ENCODE results near the gene SLC35B3. TPM values are rescaled to one million over a fixed set of nuclear protein-coding genes. Genes with fewer than 3 reads are reported as not detected.
"Not testable (repeated sequence)": the region's sequence is repeated elsewhere in the genome, so short reads cannot be mapped to it uniquely, and the experiment has no call there.

The SLC35B3 gene
- total RNA-seq, 2 donors from 2014 or later: 5.6 to 6.0 TPM

GRCh38 chr6:8414844-8415243 is 20.5 kb downstream of the SLC35B3 start:
- Histone ChIP-seq H3K27ac (no peak overlapping the region), H3K27me3 (no peaks in the 10 kb centered on the region), H3K9me3 (no peaks in the 10 kb centered on the region), H3K36me3 (peaks cover 42% of the 10 kb centered on the region), H3K4me3 (no peak overlapping the region), H3K4me1 (no peaks in the 10 kb centered on the region)
- DNase-seq (ENCODE audit: low spot score): no peak
- TF ChIP-seq CTCF (IDR thresholded peaks at IDR 0.05): no peak

GRCh38 chr6:8405946-8406345 is 29.4 kb downstream of the SLC35B3 start:
- DNase-seq (ENCODE audit: low spot score); H3K4me1 ChIP-seq; H3K27ac ChIP-seq; H3K27me3 ChIP-seq; H3K4me3 ChIP-seq; H3K9me3 ChIP-seq: not testable (repeated sequence)
- H3K36me3 ChIP-seq: peaks cover 11% of the 10 kb centered on the region

GRCh38 chr6:8402546-8402945 is 32.8 kb downstream of the SLC35B3 start:
- Histone ChIP-seq H3K27me3 (no peaks in the 10 kb centered on the region), H3K4me1 (no peaks in the 10 kb centered on the region), H3K36me3 (no peaks in the 10 kb centered on the region), H3K9me3 (no peaks in the 10 kb centered on the region), H3K27ac (no peak overlapping the region), H3K4me3 (no peak overlapping the region)
- no peak for DNase-seq (ENCODE audit: low spot score)
- no peak for TF ChIP-seq CTCF (IDR thresholded peaks at IDR 0.05)

GRCh38 chr6:8400663-8401062 is 34.7 kb downstream of the SLC35B3 start:
- Histone ChIP-seq H3K27me3 (no peaks in the 10 kb centered on the region), H3K4me3 (no peak overlapping the region), H3K4me1 (no peaks in the 10 kb centered on the region), H3K36me3 (no peaks in the 10 kb centered on the region), H3K9me3 (no peaks in the 10 kb centered on the region), H3K27ac (no peak overlapping the region)
- no peak for DNase-seq (ENCODE audit: low spot score)
- no peak for TF ChIP-seq CTCF (IDR thresholded peaks at IDR 0.05)

GRCh38 chr6:8392569-8392968 is 42.8 kb downstream of the SLC35B3 start:
- Histone ChIP-seq H3K36me3 (no peaks in the 10 kb centered on the region), H3K27ac (no peak overlapping the region), H3K4me3 (no peak overlapping the region), H3K27me3 (no peaks in the 10 kb centered on the region), H3K4me1 (no peaks in the 10 kb centered on the region), H3K9me3 (no peaks in the 10 kb centered on the region)
- TF ChIP-seq CTCF (IDR thresholded peaks at IDR 0.05): no peak
- no peak for DNase-seq (ENCODE audit: low spot score)

- Histone ChIP-seq H3K9me3 (no peaks in the 10 kb centered on the region), H3K27me3 (no peaks in the 10 kb centered on the region), H3K4me3 (no peak overlapping the region), H3K4me1 (no peaks in the 10 kb centered on the region), H3K27ac (no peak overlapping the region), H3K36me3 (no peaks in the 10 kb centered on the region)
- TF ChIP-seq CTCF (IDR thresholded peaks at IDR 0.05): no peak
- DNase-seq (ENCODE audit: low spot score): no peak
Measured at GRCh38 chr6:8391934-8392333, 43.4 kb downstream of the SLC35B3 start.

Measured in right atrium auricular region (tissue), 2 donors.